Neural cell (in vitro differentiated cells): ENCODE measurements around the gene RERE.

Source experiments
- EZH2 ChIP-seq: fragments of 200-600, 300-800 bp; shearing (Covaris generic), sonication (generic); IDR thresholded peaks from 2 replicates; pipeline ENCODE4 v1.6.1; 2014; ENCODE audit warnings: antibody characterized with exemption, low read length, borderline replicate concordance, mild to moderate bottlenecking; ENCODE audit not compliant: insufficient read depth, poor library complexity, severe bottlenecking
- MXI1 ChIP-seq: fragments of 450-650 bp; conservative IDR thresholded peaks from 2 replicates; pipeline ENCODE4 v1.6.1; 2014; ENCODE audit warnings: antibody characterized with exemption, mild to moderate bottlenecking; ENCODE audit not compliant: poor library complexity, severe bottlenecking
- POLR2AphosphoS5 ChIP-seq: IDR thresholded peaks from 2 replicates; pipeline ENCODE4 v1.6.1; 2012
- RAD21 ChIP-seq: fragments of 450-650 bp; conservative IDR thresholded peaks from 2 replicates; pipeline ENCODE4 v1.6.1; 2014; ENCODE audit warnings: antibody characterized with exemption, mild to moderate bottlenecking, moderate library complexity
- TAF1 ChIP-seq: IDR thresholded peaks from 2 replicates; pipeline ENCODE4 v1.6.1; 2012; ENCODE audit warnings: low read depth
- TF ChIP-seq, protein P1 (sequence below): fragments of 450-650 bp; IDR thresholded peaks from 2 replicates; pipeline ENCODE4 v1.5.1; 2014; ENCODE audit warnings: antibody characterized with exemption, mild to moderate bottlenecking, moderate library complexity; ENCODE audit not compliant: poor library complexity, severe bottlenecking

DNA sequence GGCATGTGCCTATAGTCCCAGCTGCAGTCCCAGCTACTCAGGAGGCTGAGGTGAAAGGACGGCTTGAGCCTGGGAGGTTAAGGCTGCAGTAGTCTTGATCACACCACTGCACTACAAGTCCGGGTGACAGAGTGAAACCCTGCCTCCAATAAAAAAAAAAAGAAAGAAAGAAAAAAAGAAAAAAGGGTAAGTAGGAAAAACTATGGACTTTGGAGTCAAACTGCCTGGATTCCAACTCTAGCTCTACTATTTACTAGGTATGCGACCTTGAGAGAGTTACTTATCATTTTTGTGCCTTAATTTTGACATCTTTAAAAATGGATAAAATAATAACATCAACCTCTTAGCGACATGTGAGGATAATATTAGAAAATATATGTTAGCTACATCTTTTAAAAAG lies 348.7 kb downstream of the RERE start:
- TF ChIP-seq, protein P1, sequence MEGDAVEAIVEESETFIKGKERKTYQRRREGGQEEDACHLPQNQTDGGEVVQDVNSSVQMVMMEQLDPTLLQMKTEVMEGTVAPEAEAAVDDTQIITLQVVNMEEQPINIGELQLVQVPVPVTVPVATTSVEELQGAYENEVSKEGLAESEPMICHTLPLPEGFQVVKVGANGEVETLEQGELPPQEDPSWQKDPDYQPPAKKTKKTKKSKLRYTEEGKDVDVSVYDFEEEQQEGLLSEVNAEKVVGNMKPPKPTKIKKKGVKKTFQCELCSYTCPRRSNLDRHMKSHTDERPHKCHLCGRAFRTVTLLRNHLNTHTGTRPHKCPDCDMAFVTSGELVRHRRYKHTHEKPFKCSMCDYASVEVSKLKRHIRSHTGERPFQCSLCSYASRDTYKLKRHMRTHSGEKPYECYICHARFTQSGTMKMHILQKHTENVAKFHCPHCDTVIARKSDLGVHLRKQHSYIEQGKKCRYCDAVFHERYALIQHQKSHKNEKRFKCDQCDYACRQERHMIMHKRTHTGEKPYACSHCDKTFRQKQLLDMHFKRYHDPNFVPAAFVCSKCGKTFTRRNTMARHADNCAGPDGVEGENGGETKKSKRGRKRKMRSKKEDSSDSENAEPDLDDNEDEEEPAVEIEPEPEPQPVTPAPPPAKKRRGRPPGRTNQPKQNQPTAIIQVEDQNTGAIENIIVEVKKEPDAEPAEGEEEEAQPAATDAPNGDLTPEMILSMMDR = no peak
- TF ChIP-seq RAD21 (no peak), EZH2 (no peak), TAF1 (no peak), MXI1 (no peak), POLR2AphosphoS5 (no peak)
